Heart left ventricle (tissue), 13 donors: ENCODE data around the gene LSR.

Source experiments
- CTCF ChIP-seq, 12 donors: fragments of 200-600 bp; sonication (generic) in 4 of 12; IDR thresholded peaks; one replicate each; pipeline versions ENCODE4 v1.5.0 to v1.8.0; 2018 to 2022; ENCODE audit warnings: antibody characterized with exemption in 12 of 12, mild to moderate bottlenecking in 5 of 12
- POLR2A ChIP-seq, 2 donors: fragments of 450-650 bp; IDR thresholded peaks; one replicate each; pipeline ENCODE4 v1.6.1; 2017; ENCODE audit warnings: antibody characterized with exemption in 2 of 2, mild to moderate bottlenecking in 2 of 2, moderate library complexity in 2 of 2
- donor health status: ischemic (EF 13 %, LVEDD 7.1; RV severe dilation, severe dysfunction).
- donor health status: DM: no; HTN: yes; CAD: no.
- donor health status: DM: no; HTN: no; CAD: no.
- donor health status: ischemic (EF 25% LVEDD 6.9; RV normal size, moderate dysfunction).
- donor health status: ischemic (EF 25% LVEDD 5.7; RV mildly dilated, moderate dysfunction).
- donor health status: ischemic (EF 35%, LVEDD 5.7; RV mildly dilated, moderate dysfunction).
- donor health status: nonischemic (EF 11% LVEDD 7.7; RV severe dilation, severe dysfunction).
- donor health status: DM: yes; HTN: yes; CAD: no.
- donor health status: PGD.
- donor health status: ischemic (EF 29% LVEDD 5.4; RV normal size, mild dysfunction).
- donor health status: nonischemic (EF 23%, LVEDD 6.1; RV moderate dilation, normal function).

GRCh38 chr19:35264268-35265125 lies 15.7 kb downstream of the LSR start:
- TF ChIP-seq CTCF (IDR thresholded peaks at IDR 0.05) (no peak), POLR2A (IDR thresholded peaks at IDR 0.05) (no peak)
